HepG2 (cell line): Measurements from ENCODE around the gene GADL1. TPM values are rescaled to one million over a fixed set of nuclear protein-coding genes. Genes with fewer than 3 reads are reported as not detected.

Experiments
- ARID2 ChIP-seq: sonication (generic); formaldehyde crosslinking; IDR thresholded peaks from 2 replicates; pipeline ENCODE4 v1.8.1; 2022; ENCODE audit warnings: mild to moderate bottlenecking, missing genetic modification reagents, borderline replicate concordance
- ASH2L ChIP-seq: fragments of 300-600, 200-600 bp; sonication (generic); IDR thresholded peaks from 2 replicates; pipeline ENCODE4 v1.7.0; 2017; ENCODE audit warnings: low read depth, mild to moderate bottlenecking, moderate library complexity, mixed read lengths, low read length; ENCODE audit not compliant: insufficient read length
- ATF2 ChIP-seq: sonication (generic); formaldehyde crosslinking; IDR thresholded peaks from 2 replicates; pipeline ENCODE4 v1.4.0; 2020; ENCODE audit warnings: missing genetic modification reagents
- IRF9 ChIP-seq: sonication (generic); formaldehyde crosslinking; IDR thresholded peaks from 2 replicates; pipeline ENCODE4 v1.8.0; 2022; ENCODE audit warnings: missing genetic modification reagents, mild to moderate bottlenecking, borderline replicate concordance
- MYNN ChIP-seq: sonication (generic); formaldehyde crosslinking; IDR thresholded peaks from 2 replicates; pipeline ENCODE4 v1.4.0; 2020; ENCODE audit warnings: mild to moderate bottlenecking, low read depth, missing genetic modification reagents
- MYPOP ChIP-seq: sonication (generic); formaldehyde crosslinking; IDR thresholded peaks from 2 replicates; pipeline ENCODE4 v1.8.1; 2023; ENCODE audit warnings: mild to moderate bottlenecking, moderate library complexity, missing genetic modification reagents
- NR1H2 ChIP-seq: sonication (generic); formaldehyde crosslinking; IDR thresholded peaks from 2 replicates; pipeline ENCODE4 v1.8.1; 2022; ENCODE audit warnings: low read depth, missing genetic modification reagents, borderline replicate concordance
- NR2C2 ChIP-seq: sonication (generic); formaldehyde crosslinking; IDR thresholded peaks from 2 replicates; pipeline ENCODE4 v1.4.0; 2020; ENCODE audit warnings: missing genetic modification reagents, mild to moderate bottlenecking, moderate library complexity, borderline replicate concordance
- RAD51 ChIP-seq: fragments of 450-650 bp; IDR thresholded peaks from 2 replicates; pipeline ENCODE4 v1.6.1; 2016; ENCODE audit warnings: borderline replicate concordance
- TIGD3 ChIP-seq: sonication (generic); formaldehyde crosslinking; IDR thresholded peaks from 2 replicates; pipeline ENCODE4 v1.5.1; 2020; ENCODE audit warnings: mild to moderate bottlenecking, missing genetic modification reagents, borderline replicate concordance
- ZBTB7A ChIP-seq: sonication (generic); formaldehyde crosslinking; IDR thresholded peaks from 2 replicates; pipeline ENCODE4 v1.8.0; 2022; ENCODE audit warnings: mild to moderate bottlenecking, missing genetic modification reagents
- ZNF263 ChIP-seq: sonication (generic); formaldehyde crosslinking; IDR thresholded peaks from 2 replicates; pipeline ENCODE4 v1.4.0; 2020; ENCODE audit warnings: missing genetic modification reagents
- ZNF768 ChIP-seq: sonication (generic); formaldehyde crosslinking; IDR thresholded peaks from 2 replicates; pipeline ENCODE4 v1.4.0; 2020; ENCODE audit warnings: missing genetic modification reagents
- polyA plus RNA-seq, 8 experiments: library from polyadenylated mRNA; depleted of rRNA in 3 of 8; stranded (reverse) in 7 of 8; unstranded in 1 of 8; fragments of >200 nt; fragmentation: Illumina TruSeq in 4 of 8; extraction: Trizol in 4 of 8; gene quantifications; 2 replicates each; pipeline versions ENCODE4 v1.2.1 to v1.2.3, GENCODE V29; 2011 to 2016; ENCODE audit warnings: low read depth in 4 of 8, missing spikeins in 1 of 8, mixed read lengths in 1 of 8; ENCODE audit not compliant: insufficient read depth in 1 of 8
- total RNA-seq, 5 experiments: library from RNA; depleted of rRNA; stranded (reverse); fragments of >200 nt; fragmentation: Illumina TruSeq; extraction: Trizol; gene quantifications; 2 replicates each; pipeline ENCODE4 v1.2.3, GENCODE V29; 2016; ENCODE audit warnings: low read depth in 1 of 5
- TF ChIP-seq, protein P1 (sequence below): sonication (generic); formaldehyde crosslinking; IDR thresholded peaks from 2 replicates; pipeline ENCODE4 v1.4.0; 2020; ENCODE audit warnings: missing genetic modification reagents
- TF ChIP-seq, protein P2 (sequence below): sonication (generic); formaldehyde crosslinking; IDR thresholded peaks from 2 replicates; pipeline ENCODE4 v1.5.1; 2020; ENCODE audit warnings: mild to moderate bottlenecking, missing genetic modification reagents, moderate library complexity

Gene GADL1
- total and polyA plus RNA-seq, 2 of the 13 experiments (the other 11 are each of a cell fraction or from before 2014, with no cell fraction given): not detected

GRCh38 chr3:30894521-30895251 is at the start of gene GADL1 (continued):
- TF ChIP-seq NR2C2 (CRISPR knock-in tag): no peak
- TF ChIP-seq, protein P1, sequence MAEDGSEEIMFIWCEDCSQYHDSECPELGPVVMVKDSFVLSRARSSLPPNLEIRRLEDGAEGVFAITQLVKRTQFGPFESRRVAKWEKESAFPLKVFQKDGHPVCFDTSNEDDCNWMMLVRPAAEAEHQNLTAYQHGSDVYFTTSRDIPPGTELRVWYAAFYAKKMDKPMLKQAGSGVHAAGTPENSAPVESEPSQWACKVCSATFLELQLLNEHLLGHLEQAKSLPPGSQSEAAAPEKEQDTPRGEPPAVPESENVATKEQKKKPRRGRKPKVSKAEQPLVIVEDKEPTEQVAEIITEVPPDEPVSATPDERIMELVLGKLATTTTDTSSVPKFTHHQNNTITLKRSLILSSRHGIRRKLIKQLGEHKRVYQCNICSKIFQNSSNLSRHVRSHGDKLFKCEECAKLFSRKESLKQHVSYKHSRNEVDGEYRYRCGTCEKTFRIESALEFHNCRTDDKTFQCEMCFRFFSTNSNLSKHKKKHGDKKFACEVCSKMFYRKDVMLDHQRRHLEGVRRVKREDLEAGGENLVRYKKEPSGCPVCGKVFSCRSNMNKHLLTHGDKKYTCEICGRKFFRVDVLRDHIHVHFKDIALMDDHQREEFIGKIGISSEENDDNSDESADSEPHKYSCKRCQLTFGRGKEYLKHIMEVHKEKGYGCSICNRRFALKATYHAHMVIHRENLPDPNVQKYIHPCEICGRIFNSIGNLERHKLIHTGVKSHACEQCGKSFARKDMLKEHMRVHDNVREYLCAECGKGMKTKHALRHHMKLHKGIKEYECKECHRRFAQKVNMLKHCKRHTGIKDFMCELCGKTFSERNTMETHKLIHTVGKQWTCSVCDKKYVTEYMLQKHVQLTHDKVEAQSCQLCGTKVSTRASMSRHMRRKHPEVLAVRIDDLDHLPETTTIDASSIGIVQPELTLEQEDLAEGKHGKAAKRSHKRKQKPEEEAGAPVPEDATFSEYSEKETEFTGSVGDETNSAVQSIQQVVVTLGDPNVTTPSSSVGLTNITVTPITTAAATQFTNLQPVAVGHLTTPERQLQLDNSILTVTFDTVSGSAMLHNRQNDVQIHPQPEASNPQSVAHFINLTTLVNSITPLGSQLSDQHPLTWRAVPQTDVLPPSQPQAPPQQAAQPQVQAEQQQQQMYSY (CRISPR knock-in tag): peak; percentile 68
- no peak for TF ChIP-seq IRF9 (CRISPR knock-in tag)
- no peak for TF ChIP-seq ASH2L
- TF ChIP-seq RAD51: no peak
- TF ChIP-seq NR1H2 (CRISPR knock-in tag): no peak
- TF ChIP-seq, protein P2, sequence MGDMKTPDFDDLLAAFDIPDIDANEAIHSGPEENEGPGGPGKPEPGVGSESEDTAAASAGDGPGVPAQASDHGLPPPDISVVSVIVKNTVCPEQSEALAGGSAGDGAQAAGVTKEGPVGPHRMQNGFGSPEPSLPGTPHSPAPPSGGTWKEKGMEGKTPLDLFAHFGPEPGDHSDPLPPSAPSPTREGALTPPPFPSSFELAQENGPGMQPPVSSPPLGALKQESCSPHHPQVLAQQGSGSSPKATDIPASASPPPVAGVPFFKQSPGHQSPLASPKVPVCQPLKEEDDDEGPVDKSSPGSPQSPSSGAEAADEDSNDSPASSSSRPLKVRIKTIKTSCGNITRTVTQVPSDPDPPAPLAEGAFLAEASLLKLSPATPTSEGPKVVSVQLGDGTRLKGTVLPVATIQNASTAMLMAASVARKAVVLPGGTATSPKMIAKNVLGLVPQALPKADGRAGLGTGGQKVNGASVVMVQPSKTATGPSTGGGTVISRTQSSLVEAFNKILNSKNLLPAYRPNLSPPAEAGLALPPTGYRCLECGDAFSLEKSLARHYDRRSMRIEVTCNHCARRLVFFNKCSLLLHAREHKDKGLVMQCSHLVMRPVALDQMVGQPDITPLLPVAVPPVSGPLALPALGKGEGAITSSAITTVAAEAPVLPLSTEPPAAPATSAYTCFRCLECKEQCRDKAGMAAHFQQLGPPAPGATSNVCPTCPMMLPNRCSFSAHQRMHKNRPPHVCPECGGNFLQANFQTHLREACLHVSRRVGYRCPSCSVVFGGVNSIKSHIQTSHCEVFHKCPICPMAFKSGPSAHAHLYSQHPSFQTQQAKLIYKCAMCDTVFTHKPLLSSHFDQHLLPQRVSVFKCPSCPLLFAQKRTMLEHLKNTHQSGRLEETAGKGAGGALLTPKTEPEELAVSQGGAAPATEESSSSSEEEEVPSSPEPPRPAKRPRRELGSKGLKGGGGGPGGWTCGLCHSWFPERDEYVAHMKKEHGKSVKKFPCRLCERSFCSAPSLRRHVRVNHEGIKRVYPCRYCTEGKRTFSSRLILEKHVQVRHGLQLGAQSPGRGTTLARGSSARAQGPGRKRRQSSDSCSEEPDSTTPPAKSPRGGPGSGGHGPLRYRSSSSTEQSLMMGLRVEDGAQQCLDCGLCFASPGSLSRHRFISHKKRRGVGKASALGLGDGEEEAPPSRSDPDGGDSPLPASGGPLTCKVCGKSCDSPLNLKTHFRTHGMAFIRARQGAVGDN: 0 out of 2 replicates have a peak, but pooled peaks have one; percentile 11
- TF ChIP-seq ZNF768 (CRISPR knock-in tag): 0 out of 2 replicates have a peak, but pooled peaks have one; percentile 24
- no peak for TF ChIP-seq MYPOP (CRISPR knock-in tag)
- TF ChIP-seq ZNF263 (CRISPR knock-in tag): peak; percentile 93
- TF ChIP-seq TIGD3 (CRISPR knock-in tag): no peak
- no peak for TF ChIP-seq MYNN (CRISPR knock-in tag)
- no peak for TF ChIP-seq ARID2 (CRISPR knock-in tag)
- TF ChIP-seq ZBTB7A (CRISPR knock-in tag): no peak
- TF ChIP-seq ATF2 (CRISPR knock-in tag): no peak
